HG03354 (cell line): ENCODE measurements around the gene TNRC6A.
"Not testable (repeated sequence)": the region's sequence is repeated elsewhere in the genome, so short reads cannot be mapped to it uniquely, and the experiment has no call there.

Source experiments
- ATAC-seq: cut with Tn5 transposase; IDR thresholded peaks from one replicate; pipeline ENCODE4 v1.9.1; 2021; ENCODE audit warnings: mild to moderate bottlenecking; ENCODE audit not compliant: unreplicated experiment, poor library complexity, severe bottlenecking

TNRC6A gene

DNA sequence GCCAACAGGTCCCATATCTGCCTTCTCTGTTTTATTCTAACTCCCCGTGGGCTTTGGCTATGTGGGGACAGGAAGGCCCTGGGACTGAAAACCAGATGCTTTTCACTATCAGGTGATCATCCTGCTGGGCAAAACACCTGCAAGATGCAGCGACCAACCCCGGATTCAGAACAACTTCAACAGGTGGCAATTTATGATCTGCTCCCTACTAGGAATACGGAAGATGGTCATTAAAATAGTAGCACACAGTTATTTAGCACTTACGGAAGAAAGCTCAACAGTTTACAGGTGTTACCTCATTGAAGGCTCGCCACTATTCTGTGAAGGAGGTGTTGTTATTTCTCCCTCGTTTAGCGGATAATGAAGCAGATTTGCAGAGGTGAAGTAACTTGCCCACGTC is 108.5 kb downstream of the TNRC6A start:
- no peak for ATAC-seq

DNA sequence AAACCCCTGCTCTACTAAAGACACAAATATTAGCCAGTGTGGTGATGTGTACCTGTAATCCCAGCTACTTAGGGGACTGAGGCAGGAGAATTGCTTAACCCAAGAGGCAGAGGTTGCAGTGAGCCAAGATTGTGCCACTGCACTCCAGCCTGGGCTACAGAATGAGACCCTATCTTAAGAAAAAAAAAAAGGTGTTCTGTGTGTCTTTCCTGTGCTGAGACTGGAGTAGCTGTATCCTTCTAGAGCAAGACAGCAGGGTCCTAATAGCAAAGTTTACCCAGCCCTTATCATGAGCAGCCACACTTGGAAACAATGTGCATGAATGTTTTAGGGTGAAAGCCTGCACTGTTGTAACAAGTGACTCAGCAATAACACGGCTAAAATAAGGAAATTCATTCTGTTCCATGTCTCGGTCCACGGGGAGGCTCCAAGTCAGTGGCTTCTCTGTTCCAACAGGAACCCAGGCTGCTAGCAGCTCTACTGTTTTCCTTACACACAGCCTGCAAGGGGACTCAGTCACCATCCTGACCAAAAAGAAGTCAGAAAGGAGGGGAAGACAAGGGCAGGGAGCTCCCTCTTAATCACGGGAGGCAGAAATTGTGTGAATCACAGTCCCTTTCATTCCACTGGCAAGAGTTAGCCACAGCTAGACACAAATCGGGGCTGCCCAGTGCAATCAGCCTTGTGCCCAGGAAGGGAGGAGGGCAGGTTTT is 109.3 kb downstream of the TNRC6A start:
- no peak for ATAC-seq

DNA sequence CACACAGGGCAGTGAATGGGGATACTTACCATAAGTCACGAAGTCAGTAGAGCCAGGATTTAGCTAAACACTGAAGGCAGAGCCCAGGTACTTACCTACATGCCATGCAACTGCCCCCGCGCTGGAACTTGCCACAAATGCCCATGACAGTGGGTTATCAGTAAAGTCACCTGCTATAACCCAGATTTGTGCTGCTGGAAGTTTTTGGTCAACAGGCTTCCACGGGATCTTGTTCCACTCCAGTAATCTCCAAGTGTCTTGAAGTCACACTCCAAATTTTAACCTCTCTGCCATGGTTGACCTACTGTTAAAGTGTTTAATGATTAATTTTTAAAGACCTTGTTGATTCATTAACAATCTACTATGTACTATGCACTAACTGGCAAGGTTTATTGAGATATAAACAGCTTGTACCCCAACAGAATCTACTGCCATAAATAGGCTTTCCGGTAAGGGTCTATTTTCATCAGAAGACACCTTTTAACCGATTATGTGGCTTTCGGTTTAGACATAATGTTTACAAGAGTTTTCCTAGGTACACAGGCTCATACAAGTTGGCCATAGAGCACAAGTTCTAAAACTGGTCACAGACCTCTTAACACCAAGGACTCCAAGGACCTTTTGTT is 110.0 kb downstream of the TNRC6A start:
- ATAC-seq = no peak

- ATAC-seq = no peak
Measured at GRCh38 chr16:24841291-24841690, 111.8 kb downstream of the TNRC6A start.

DNA sequence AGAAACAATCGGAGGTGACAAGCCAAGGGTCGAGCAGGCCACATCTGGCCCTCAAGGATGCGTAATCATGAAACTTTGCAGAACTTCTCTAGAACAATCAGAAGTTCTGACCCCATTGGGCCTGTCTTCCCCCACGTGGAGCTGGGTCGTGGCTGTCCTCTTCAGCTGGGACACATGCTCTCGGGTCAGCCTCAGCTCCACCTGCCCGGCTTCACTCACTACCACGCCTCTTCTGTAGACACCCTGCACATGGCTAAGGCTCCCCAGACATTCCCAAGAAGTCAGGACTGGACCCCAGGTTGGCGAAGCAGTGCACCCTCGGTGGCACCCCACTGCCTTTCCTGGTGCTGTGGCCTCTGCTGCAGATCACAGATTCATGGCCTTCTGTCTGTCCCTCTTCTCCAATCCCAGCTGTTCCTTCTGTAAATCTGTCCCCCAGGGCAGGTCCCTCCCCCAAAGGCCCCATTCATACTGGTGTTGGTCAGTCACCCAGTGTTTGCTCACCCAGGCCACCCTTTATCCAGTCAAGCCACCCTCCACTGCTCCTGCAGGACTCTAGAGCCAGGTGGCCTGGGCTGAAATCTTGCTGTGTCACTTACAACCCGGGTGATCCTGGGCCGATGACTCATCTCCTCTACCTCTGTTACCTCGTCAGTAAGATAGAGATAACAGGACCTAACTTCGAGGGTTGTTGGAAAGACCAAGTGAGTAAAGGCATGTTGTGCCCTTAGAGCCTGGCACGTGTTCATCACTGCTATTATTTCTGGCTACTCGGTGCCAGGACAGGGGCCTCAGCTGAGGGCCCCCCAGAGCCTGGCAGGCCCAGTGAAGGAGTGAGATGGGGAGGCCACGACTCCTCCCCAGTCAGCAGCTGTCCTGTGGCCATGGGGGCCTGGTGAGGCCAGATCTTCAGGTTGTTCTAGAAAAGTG is 114.9 kb downstream of the TNRC6A start:
- no peak for ATAC-seq

DNA sequence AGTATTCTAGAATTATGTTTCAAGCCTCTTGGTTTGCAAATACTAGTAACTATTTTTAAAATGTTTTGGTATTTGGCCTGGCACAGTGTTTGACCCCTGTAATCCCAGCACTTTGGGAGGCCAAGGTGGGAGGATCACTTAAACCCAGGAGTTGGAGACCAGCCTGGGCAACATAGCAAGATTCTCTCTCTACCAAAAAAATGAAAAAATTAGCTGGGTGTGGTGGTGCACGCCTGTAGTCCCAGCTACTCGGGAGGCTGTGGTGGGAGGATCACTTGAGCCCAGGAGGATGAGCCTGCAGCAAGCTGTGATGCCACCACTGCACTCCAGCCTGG is 115.5 kb downstream of the TNRC6A start:
- ATAC-seq = not testable (repeated sequence)

GRCh38 chr16:24845726-24846547 is 116.5 kb downstream of the TNRC6A start, which contains the start of gene SLC5A11:
Gene SLC5A11, plus strand, starts transcription at chr16:24845963. Its CDS starts 12,681 bp downstream, at chr16:24858644.
- no peak for ATAC-seq

DNA sequence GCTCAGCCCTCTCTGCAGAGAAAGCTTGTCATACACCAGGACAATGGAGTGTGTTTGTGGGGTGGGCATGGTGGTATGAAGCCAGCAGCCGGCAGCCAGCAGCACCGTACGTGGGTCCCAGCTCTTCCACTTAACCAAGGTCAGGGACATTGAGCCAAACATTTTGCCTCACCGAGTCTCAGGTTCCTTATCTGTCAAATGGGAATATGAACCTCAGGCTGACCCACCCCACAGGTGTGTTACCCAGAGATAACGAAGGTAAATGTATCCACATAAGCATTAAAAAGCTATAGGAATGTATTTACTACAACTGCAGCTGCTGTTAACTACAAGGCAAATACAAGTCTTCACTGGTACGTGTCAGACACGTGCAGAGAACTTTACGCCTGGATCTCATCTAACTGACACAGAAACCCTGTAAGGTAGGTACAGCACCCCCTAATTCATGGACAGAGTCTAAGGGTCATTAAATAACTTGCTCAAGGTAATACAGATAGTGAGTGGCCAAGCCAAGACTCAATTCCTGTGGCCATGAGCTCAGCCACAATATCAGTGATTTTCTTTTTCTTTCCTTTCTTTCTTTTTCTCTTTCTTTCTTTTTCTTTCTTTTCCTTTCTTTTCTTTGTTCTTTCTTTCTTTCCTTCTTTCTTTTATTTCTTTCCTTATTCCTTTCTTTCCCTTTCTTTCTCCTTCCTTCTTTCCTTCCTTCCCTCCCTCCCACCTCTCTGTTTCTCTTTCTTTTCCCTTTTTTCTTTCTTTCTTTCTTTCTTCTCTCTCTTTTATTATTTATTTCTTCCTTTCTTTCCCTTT is 117.3 kb downstream of the TNRC6A start:
- no peak for ATAC-seq

- no peak for ATAC-seq
Measured at GRCh38 chr16:24847358-24847664, 117.9 kb downstream of the TNRC6A start.

- no peak for ATAC-seq
Measured at GRCh38 chr16:24848065-24848464, 118.6 kb downstream of the TNRC6A start.

DNA sequence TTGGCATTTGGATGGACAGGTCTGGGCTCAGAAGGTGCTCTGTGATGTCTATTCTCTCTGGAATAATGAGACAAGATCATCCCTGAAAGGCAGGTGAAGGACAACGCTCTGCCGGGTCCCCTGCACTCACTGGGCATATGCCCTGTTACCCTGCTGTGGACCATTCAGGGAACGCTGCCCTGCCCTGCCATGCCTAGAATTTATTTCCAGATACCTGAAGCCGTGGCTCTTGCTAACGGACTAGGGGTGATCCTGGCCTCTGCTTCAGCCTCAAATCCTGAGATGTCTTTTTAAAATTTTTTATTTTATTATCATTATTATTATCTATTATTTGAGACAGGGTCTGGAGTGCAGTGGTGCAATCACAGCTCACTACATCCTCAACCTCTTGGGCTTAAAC is 120.2 kb downstream of the TNRC6A start:
- no peak for ATAC-seq

DNA sequence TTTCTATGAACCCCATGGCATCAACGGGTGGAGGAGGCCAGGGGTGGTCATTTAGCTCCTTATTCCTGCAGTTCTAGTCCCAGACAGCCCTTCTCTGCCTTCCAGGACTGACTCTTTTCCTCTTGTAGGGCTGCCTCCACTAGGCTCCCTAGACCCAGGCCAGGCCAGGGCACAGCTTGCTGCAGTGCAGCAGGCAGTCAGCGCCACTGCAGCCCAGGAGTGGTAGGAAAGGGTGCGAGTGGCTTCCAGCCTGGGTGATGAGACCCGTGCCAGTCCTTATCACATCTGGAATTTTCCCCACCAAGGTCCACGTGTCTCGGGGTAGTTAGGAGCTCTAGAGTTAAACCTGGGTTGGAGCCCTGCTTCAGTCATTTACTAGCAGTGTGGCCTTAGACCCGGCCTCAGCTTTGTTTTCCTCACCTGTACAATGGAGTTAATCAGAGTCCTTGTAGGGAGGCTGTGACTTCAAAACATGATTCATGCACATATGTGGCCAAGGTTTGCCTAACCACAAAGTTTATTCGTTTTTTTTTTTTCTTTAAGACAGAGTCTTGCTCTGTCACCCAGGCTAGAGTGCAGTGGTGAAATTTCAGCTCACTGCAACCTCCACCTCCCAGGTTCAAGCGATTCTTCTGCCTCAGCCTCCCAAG is 121.0 kb downstream of the TNRC6A start:
- no peak for ATAC-seq

GRCh38 chr16:24851700-24852099 is 122.2 kb downstream of the TNRC6A start:
- no peak for ATAC-seq

- ATAC-seq = no peak
Measured at GRCh38 chr16:24852281-24852721, 122.8 kb downstream of the TNRC6A start.

DNA sequence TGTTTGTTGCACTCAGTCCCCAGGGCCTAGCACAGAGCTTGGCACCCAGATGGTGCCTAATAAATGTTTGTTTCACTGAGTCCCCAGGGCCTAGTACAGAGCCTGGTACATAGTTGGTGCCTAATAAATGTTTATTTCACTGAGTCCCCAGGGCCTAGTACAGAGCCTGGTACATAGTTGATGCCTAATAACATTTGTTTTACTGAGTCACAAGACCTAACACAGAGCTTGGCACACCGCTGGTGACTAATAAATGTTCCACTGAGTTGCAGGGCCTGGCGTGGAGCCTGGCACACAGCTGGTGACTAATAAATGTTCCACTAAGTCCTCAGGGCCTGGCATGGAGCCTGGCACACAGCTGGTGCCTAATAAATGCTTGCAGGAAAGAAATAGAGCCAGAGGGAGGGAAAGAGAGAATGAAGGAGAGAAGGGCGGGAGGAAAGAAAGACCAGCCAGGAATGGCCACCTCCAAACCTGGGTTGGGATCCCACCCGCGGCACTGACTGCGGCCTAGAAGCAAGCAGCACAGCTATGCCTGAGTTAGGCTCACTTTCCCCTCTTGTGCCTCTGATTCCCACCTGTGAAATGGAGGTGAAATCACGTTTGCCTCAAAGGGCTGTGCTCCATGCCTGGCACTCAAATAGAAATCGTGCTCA is 123.8 kb downstream of the TNRC6A start:
- ATAC-seq = no peak

DNA sequence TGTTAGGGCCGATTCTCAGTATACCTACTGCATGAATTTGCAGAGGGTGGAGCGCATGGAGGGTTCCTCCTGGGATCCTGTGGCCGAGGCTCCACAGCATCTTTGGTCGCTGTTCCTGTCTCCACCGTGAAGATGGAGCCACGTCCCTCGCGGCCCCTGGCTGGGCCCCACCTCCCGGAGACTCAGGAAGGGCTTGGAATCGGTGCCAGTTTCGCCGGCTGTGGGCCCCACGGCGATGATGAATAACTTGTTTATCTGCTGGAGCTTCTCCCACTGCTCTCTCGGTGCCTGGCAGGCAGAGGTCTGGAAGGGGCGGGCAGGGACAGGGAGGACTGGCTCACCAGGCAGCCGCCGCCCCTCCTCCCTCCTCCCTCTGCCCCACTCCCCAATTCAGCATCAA is 124.4 kb downstream of the TNRC6A start:
- no peak for ATAC-seq

GRCh38 chr16:24854607-24855171 is 125.2 kb downstream of the TNRC6A start:
- no peak for ATAC-seq

DNA sequence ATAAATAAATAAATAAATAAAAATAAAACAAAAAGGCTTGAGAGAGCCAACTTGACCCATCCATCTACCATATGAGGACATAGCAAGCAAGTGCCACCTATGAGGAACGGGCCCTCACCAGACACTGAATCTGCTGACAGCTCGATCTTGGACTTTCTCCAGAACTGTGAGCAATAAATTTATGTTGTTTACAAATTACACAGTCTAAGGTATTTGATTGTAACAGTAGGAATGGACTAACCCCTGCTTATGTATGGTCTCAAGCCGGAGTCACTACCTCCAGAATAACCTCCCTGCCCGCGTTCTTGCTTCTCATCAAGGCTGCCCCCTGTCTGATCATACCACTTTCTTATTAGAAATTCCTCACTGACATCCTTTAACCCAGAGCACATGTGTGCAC is 126.2 kb downstream of the TNRC6A start:
- no peak for ATAC-seq
